Measurements from ENCODE around the gene VWCE.

- TF ChIP-seq POLR2A (IDR thresholded peaks at IDR 0.05; ENCODE audit: low read depth) (no peak), CTCF (IDR thresholded peaks at IDR 0.05) (no peak), POLR2AphosphoS5 (IDR thresholded peaks at IDR 0.05) (no peak)
Observed at GRCh38 chr11:61315260-61315659, 20.1 kb upstream of the VWCE start.

All from esophagus muscularis mucosa (tissue), 3 donors.